GM21529 (cell line): ENCODE data around the gene UNC79.

ENCODE experiments used
- ATAC-seq: cut with Tn5 transposase; IDR thresholded peaks from one replicate; pipeline ENCODE4 v1.9.1; 2021; ENCODE audit not compliant: unreplicated experiment

Gene UNC79

GRCh38 chr14:93705513-93706156 is 274.9 kb downstream of the UNC79 start:
- ATAC-seq, result no peak

GRCh38 chr14:93706360-93706955 is 275.7 kb downstream of the UNC79 start:
- no peak for ATAC-seq

GRCh38 chr14:93707475-93707874 is 276.7 kb downstream of the UNC79 start:
- no peak for ATAC-seq

- ATAC-seq, result no peak
These were observed 277.6 kb downstream of the UNC79 start for GRCh38 chr14:93708311-93708734.

- ATAC-seq, result no peak
These were observed 278.1 kb downstream of the UNC79 start for GRCh38 chr14:93708800-93709199.

- ATAC-seq, result no peak
These were observed 278.5 kb downstream of the UNC79 start for GRCh38 chr14:93709249-93709648.

- ATAC-seq, result no peak
These were observed 281.5 kb downstream of the UNC79 start for GRCh38 chr14:93712079-93712837.

- ATAC-seq, result no peak
These were observed 282.3 kb downstream of the UNC79 start for GRCh38 chr14:93712838-93713724.

GRCh38 chr14:93713726-93714405 is 283.1 kb downstream of the UNC79 start:
- ATAC-seq, result no peak

- no peak for ATAC-seq
These were observed 283.9 kb downstream of the UNC79 start for GRCh38 chr14:93714605-93715004.

- ATAC-seq, result no peak
These were observed 284.7 kb downstream of the UNC79 start for GRCh38 chr14:93715279-93715927.

GRCh38 chr14:93716002-93716745 is 285.4 kb downstream of the UNC79 start:
- no peak for ATAC-seq

GRCh38 chr14:93716746-93717667 is 286.3 kb downstream of the UNC79 start:
- no peak for ATAC-seq

- no peak for ATAC-seq
These were observed 287.1 kb downstream of the UNC79 start for GRCh38 chr14:93717668-93718320.

- no peak for ATAC-seq
These were observed 288.5 kb downstream of the UNC79 start for GRCh38 chr14:93719256-93719655.

GRCh38 chr14:93720076-93720815 is 289.5 kb downstream of the UNC79 start:
- ATAC-seq, result no peak

- ATAC-seq, result no peak
These were observed 290.3 kb downstream of the UNC79 start for GRCh38 chr14:93720981-93721483.
